LoVo (cell line): ENCODE measurements around the gene RNF115.

ENCODE experiments used
- DNase-seq: peaks from one replicate; pipeline ENCODE4 v3.0.0-alpha.2; 2016; ENCODE audit warnings: low spot score

Gene RNF115

GRCh38 chr1:145701306-145701862 lies 122.5 kb downstream of the RNF115 start:
- DNase-seq, result no peak

- no peak for DNase-seq
Measured at GRCh38 chr1:145696630-145696960, 127.3 kb downstream of the RNF115 start.

- DNase-seq, result no peak
Measured at GRCh38 chr1:145695821-145696629, 127.9 kb downstream of the RNF115 start.

GRCh38 chr1:145692785-145693443 lies 131.0 kb downstream of the RNF115 start:
- DNase-seq, result no peak

- DNase-seq, result peak; percentile 25
Measured at GRCh38 chr1:145690587-145691558, 133.0 kb downstream of the RNF115 start.

GRCh38 chr1:145689922-145690321 lies 134.0 kb downstream of the RNF115 start:
- DNase-seq, result no peak

- DNase-seq, result no peak
Measured at GRCh38 chr1:145688924-145689323, 135.0 kb downstream of the RNF115 start.
